ENCODE results near the gene PYGL. TPM values are rescaled to one million over a fixed set of nuclear protein-coding genes. Genes with fewer than 3 reads are reported as not detected.
"Not testable (repeated sequence)": the region's sequence is repeated elsewhere in the genome, so short reads cannot be mapped to it uniquely, and the experiment has no call there.

Gene PYGL
- total RNA-seq, 4 donors from 2014 or later = 37.0 to 59.1 (median 51.6) TPM

DNA sequence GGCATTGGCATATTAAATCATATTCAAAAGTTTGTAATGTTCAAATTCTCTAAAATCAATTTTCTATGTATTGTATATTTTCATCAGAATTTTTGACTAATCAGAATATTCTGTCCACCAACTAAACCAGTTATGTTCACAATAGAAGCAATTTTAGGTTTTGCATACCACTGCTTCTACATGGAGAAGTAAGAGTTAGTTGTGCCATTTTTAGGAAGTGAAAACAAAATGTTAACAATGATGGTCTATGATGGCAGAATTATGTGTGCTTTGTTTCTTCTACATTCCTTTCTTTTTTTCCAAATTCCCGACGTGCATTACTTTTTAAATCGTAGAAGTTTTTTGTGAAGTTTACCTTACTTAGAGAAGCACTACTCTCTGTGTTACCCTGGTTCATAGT, 42.9 kb downstream of the PYGL start:
- no peak for TF ChIP-seq POLR2A (IDR thresholded peaks at IDR 0.05)
- no peak for TF ChIP-seq CTCF (IDR thresholded peaks at IDR 0.05)
- intact Hi-C loops (cut with DNase I; ENCODE audit: low total_unique reads) = no loop called here
- DNase-seq (ENCODE audit: low spot score in 2 of 2) = no peak
- WGBS, 2 donors = 79 to 91% methylated on average over 3 of the region's 3 CpGs
- no peak overlapping the region for H3K4me3 ChIP-seq (ENCODE audit: low read depth, poor library complexity, severe bottlenecking)

- WGBS, 2 donors = 94% methylated on average over 6 of the region's 6 CpGs
- TF ChIP-seq CTCF (IDR thresholded peaks at IDR 0.05) = no peak
- no peak for TF ChIP-seq POLR2A (IDR thresholded peaks at IDR 0.05)
- no peak for DNase-seq (ENCODE audit: low spot score in 2 of 2)
- no peak overlapping the region for H3K4me3 ChIP-seq (ENCODE audit: low read depth, poor library complexity, severe bottlenecking)
- intact Hi-C loops (cut with DNase I; ENCODE audit: low total_unique reads) = no loop called here
Observed at GRCh38 chr14:50897658-50898175, 46.6 kb downstream of the PYGL start.

DNA sequence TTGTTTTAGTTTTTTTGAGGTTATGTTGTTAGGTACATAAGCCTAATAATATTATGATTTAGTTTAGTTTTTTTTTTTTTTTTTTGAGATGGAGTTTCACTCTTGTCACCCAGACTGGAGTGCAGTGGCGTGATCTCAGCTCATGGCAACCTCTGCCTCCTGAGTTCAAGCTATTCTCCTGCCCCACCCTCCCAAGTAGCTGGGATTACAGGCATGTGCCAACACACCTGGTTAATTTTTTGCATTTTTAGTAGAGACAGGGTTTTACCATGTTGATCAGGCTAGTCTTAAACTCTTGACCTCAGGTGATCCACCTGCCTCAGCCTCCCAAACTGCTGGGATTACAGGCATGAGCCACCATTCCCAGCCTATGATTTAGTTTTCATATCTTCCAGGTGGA, 47.3 kb downstream of the PYGL start:
- intact Hi-C loops (cut with DNase I; ENCODE audit: low total_unique reads); H3K4me3 ChIP-seq (ENCODE audit: low read depth, poor library complexity, severe bottlenecking); DNase-seq (ENCODE audit: low spot score in 2 of 2): not testable (repeated sequence)
- WGBS, 2 donors = 69 to 85% methylated on average over 1 of the region's 1 CpG

DNA sequence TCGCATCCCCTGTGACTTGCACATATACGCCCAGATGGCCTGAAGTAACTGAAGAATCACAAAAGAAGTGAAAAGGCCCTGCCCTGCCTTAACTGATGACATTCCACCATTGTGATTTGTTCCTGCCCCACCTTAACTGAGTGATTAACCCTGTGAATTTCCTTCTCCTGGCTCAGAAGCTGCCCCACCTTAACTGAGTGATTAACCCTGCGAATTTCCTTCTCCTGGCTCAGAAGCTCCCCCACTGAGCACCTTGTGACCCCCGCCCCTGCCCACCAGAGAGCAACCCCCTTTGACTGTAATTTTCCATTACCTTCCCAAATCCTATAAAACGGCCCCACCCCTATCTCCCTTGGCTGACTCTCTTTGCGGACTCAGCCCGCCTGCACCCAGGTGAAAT, 47.9 kb downstream of the PYGL start:
- H3K4me3 ChIP-seq (ENCODE audit: low read depth, poor library complexity, severe bottlenecking); intact Hi-C loops (cut with DNase I; ENCODE audit: low total_unique reads); DNase-seq (ENCODE audit: low spot score in 2 of 2): not testable (repeated sequence)
- WGBS, 2 donors = 70 to 86% methylated on average over 7 of the region's 7 CpGs

- TF ChIP-seq CTCF (IDR thresholded peaks at IDR 0.05) = no peak
- TF ChIP-seq POLR2A (IDR thresholded peaks at IDR 0.05) = no peak
- WGBS, 2 donors = 74 to 80% methylated on average over 5 of the region's 5 CpGs
- H3K4me3 ChIP-seq (ENCODE audit: low read depth, poor library complexity, severe bottlenecking) = no peak overlapping the region
- DNase-seq (ENCODE audit: low spot score in 2 of 2) = no peak
- intact Hi-C loops (cut with DNase I; ENCODE audit: low total_unique reads) = no loop called here
Observed at GRCh38 chr14:50892255-50892654, 52.0 kb downstream of the PYGL start.

- intact Hi-C loops (cut with DNase I; ENCODE audit: low total_unique reads) = no loop called here
- no peak for DNase-seq (ENCODE audit: low spot score in 2 of 2)
- no peak for TF ChIP-seq POLR2A (IDR thresholded peaks at IDR 0.05)
- TF ChIP-seq CTCF (IDR thresholded peaks at IDR 0.05) = no peak
- H3K4me3 ChIP-seq (ENCODE audit: low read depth, poor library complexity, severe bottlenecking) = no peak overlapping the region
Observed at GRCh38 chr14:50887476-50887875, 56.8 kb downstream of the PYGL start.

DNA sequence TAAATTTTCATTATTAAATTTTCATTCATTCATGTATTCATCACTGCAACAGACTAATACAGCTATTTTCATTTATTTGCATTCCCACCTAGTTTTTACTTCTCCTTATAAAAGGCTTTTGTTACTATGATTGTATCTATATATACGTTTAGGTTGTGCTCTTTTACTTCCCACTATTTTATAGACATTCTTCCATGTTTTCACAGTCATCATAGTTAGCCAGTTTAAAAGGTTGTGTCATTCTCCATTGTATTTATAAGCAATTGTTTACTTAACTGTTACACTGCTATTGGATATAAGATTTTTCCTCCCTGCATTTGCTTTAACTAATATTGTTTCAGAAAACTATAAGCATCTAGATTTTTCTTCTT, 60.5 kb downstream of the PYGL start:
- intact Hi-C loops (cut with DNase I; ENCODE audit: low total_unique reads) = no loop called here
- 80 to 81% methylated on average over 1 of the region's 1 CpG for WGBS, 2 donors
- H3K4me3 ChIP-seq (ENCODE audit: low read depth, poor library complexity, severe bottlenecking) = no peak overlapping the region
- TF ChIP-seq CTCF (IDR thresholded peaks at IDR 0.05) (no peak), POLR2A (IDR thresholded peaks at IDR 0.05) (no peak)
- no peak for DNase-seq (ENCODE audit: low spot score in 2 of 2)
